PC-9 (cell line): ENCODE data around the gene HDC. TPM values are rescaled to one million over a fixed set of nuclear protein-coding genes. Genes with fewer than 3 reads are reported as not detected.

Source experiments
- BruUV-seq: library from RNA; stranded (reverse); fragments of 400-500 nt; replicated peaks from 2 replicates; lab custom pipeline; 2021; lab: Mats Ljungman, UMichigan
- CTCF ChIA-PET: fragments of 300-600 bp; sonication (Branson Sonifier 250); formaldehyde crosslinking; loops from one replicate; lab custom pipeline; 2022; ENCODE audit warnings: antibody characterized with exemption; lab: Charles Lee
- POLR2A ChIA-PET: fragments of 300-600 bp; sonication (Branson Sonifier 250); formaldehyde crosslinking; loops from one replicate; lab custom pipeline; 2022; ENCODE audit warnings: antibody characterized with exemption; ENCODE audit not compliant: unreplicated experiment; lab: Charles Lee
- DNase-seq, 2 experiments: peaks; one replicate each; pipeline versions ENCODE4 v3.0.0 to v3.0.0-alpha.2; 2015 to 2022; ENCODE audit warnings: mixed read lengths in 1 of 2
- H2AFZ ChIP-seq: fragments of 200-600 bp; sonication (generic); 2 replicates; pipeline ENCODE4 v1.8.1; 2017; ENCODE audit warnings: antibody characterized with exemption
- H3F3A ChIP-seq: fragments of 200-600 bp; sonication (generic); 2 replicates; pipeline ENCODE4 v1.8.1; 2017; ENCODE audit warnings: antibody characterized with exemption, mild to moderate bottlenecking, low read depth; ENCODE audit not compliant: insufficient read depth
- H3K27ac ChIP-seq: fragments of 200-600 bp; sonication (generic); 2 replicates; pipeline ENCODE4 v1.6.1; 2016; ENCODE audit warnings: mixed run types
- H3K27me3 ChIP-seq: fragments of 200-600 bp; sonication (generic); 2 replicates; pipeline ENCODE4 v1.6.1; 2016; ENCODE audit warnings: low read depth, mixed run types; ENCODE audit not compliant: insufficient read depth
- H3K36me3 ChIP-seq: fragments of 200-600 bp; sonication (generic); 2 replicates; pipeline ENCODE4 v1.6.1; 2016; ENCODE audit warnings: low read depth, mixed run types
- H3K4me1 ChIP-seq: fragments of 200-600 bp; sonication (generic); replicated peaks from 2 replicates; pipeline ENCODE4 v1.6.1; 2016; ENCODE audit warnings: mixed run types; ENCODE audit not compliant: insufficient read depth
- H3K4me2 ChIP-seq: fragments of 200-600 bp; sonication (generic); 2 replicates; pipeline ENCODE4 v1.6.1; 2017; ENCODE audit warnings: mixed run types
- H3K4me3 ChIP-seq: fragments of 200-600 bp; sonication (generic); 2 replicates; pipeline ENCODE4 v1.6.1; 2016; ENCODE audit warnings: mixed run types
- H3K79me2 ChIP-seq: fragments of 200-600 bp; sonication (generic); 2 replicates; pipeline ENCODE4 v1.6.1; 2017; ENCODE audit warnings: low read depth, mixed run types
- H3K9me2 ChIP-seq: fragments of 200-600 bp; sonication (generic); 2 replicates; pipeline ENCODE4 v1.8.1; 2017; ENCODE audit warnings: mild to moderate bottlenecking; ENCODE audit not compliant: insufficient read depth
- H3K9me3 ChIP-seq: fragments of 200-600 bp; sonication (generic); 2 replicates; pipeline ENCODE4 v1.8.1; 2016; ENCODE audit warnings: low read depth; ENCODE audit not compliant: insufficient read depth
- H4K20me1 ChIP-seq: fragments of 200-600 bp; sonication (generic); 2 replicates; pipeline ENCODE4 v1.8.1; 2017; ENCODE audit not compliant: insufficient read depth
- EZH2 ChIP-seq: fragments of 200-600 bp; sonication (generic); IDR thresholded peaks from 2 replicates; pipeline ENCODE4 v1.8.0; 2017; ENCODE audit warnings: antibody characterized with exemption, low read depth
- intact Hi-C: fragments of 100-400 bp; cut with micrococcal nuclease; formaldehyde crosslinking; loops from one replicate; pipeline ENCODE4 v1.10.0; 2022; ENCODE audit not compliant: unreplicated experiment
- total RNA-seq: library from RNA; stranded (reverse); gene quantifications from 2 replicates; pipeline ENCODE4 v1.2.3, GENCODE V29; 2021
- TF ChIP-seq, protein P1 (sequence below): fragments of 200-600 bp; sonication (generic); conservative IDR thresholded peaks from 2 replicates; pipeline ENCODE4 v1.6.1; 2017; ENCODE audit warnings: mixed run types, antibody characterized with exemption, mild to moderate bottlenecking, moderate library complexity

HDC gene
- total RNA-seq, 1 experiment from 2014 or later, result not detected

DNA sequence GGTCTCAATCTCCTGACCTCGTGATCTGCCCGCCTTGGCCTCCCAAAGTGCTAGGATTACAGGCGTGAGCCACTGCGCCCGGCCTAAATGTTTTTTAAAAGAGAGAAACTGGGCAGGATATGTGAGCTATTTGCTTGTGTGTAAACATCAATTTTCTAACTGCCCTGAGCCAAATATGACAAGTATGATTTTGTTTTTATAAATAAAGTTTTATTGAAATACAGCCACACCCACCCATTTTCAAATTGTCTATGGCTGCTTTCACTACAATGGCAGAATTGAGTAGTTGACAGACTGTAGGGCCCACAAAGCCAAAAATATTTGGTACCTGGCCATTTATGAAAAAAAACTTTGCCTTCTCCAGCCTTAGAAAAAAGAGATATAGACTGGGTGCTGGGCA, 15.9 kb upstream of the HDC start:
- H3K79me2 ChIP-seq, result no peaks in the 10 kb centered on the region
- H3K27ac ChIP-seq, result no peak overlapping the region
- intact Hi-C loops, result no loop called here
- H3K27me3 ChIP-seq, result no peaks in the 10 kb centered on the region
- TF ChIP-seq, protein P1, sequence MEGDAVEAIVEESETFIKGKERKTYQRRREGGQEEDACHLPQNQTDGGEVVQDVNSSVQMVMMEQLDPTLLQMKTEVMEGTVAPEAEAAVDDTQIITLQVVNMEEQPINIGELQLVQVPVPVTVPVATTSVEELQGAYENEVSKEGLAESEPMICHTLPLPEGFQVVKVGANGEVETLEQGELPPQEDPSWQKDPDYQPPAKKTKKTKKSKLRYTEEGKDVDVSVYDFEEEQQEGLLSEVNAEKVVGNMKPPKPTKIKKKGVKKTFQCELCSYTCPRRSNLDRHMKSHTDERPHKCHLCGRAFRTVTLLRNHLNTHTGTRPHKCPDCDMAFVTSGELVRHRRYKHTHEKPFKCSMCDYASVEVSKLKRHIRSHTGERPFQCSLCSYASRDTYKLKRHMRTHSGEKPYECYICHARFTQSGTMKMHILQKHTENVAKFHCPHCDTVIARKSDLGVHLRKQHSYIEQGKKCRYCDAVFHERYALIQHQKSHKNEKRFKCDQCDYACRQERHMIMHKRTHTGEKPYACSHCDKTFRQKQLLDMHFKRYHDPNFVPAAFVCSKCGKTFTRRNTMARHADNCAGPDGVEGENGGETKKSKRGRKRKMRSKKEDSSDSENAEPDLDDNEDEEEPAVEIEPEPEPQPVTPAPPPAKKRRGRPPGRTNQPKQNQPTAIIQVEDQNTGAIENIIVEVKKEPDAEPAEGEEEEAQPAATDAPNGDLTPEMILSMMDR, result no peak
- no peak for TF ChIP-seq EZH2
- no peak overlapping the region for H3K4me3 ChIP-seq
- H3K9me2 ChIP-seq, result no peaks in the 10 kb centered on the region
- no peaks in the 10 kb centered on the region for H4K20me1 ChIP-seq
- ChIA-PET POLR2A (no interaction called here), CTCF (no interaction called here)
- BruUV-seq, result no TSS peak
- no peak for DNase-seq
- H3K4me1 ChIP-seq, result no peaks in the 10 kb centered on the region
- no peaks in the 10 kb centered on the region for H3F3A ChIP-seq
- no peaks in the 10 kb centered on the region for H3K9me3 ChIP-seq
- no peaks in the 10 kb centered on the region for H3K36me3 ChIP-seq
- no peak overlapping the region for H2AFZ ChIP-seq
- no peak overlapping the region for H3K4me2 ChIP-seq

DNA sequence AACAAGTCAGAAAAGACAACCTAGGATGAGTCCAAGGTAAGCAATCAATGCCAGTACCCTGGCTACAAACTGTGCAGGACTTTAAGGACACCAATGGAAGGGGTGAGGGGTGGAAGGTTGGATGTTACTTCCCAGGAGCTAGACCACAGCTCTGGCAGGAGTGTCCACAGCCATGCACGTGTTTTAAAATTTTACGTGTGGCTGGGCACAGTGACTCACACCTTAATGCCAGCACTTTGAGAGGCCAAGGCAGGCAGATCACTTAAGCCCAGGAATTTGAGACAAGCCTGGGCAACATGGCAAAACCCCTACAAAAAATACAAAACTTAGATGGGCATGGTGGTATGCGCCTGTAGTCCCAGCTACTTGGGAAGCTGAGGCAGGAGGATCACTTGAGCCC, 14.7 kb upstream of the HDC start:
- no TSS peak for BruUV-seq
- H3K4me3 ChIP-seq, result no peak overlapping the region
- POLR2A ChIA-PET, result no interaction called here
- H3K79me2 ChIP-seq, result no peaks in the 10 kb centered on the region
- no peaks in the 10 kb centered on the region for H3K4me1 ChIP-seq
- no peaks in the 10 kb centered on the region for H3K27me3 ChIP-seq
- H3K27ac ChIP-seq, result no peak overlapping the region
- H3F3A ChIP-seq, result no peaks in the 10 kb centered on the region
- intact Hi-C loops, result no loop called here
- no peaks in the 10 kb centered on the region for H3K9me2 ChIP-seq
- no peaks in the 10 kb centered on the region for H4K20me1 ChIP-seq
- no peaks in the 10 kb centered on the region for H3K9me3 ChIP-seq
- H2AFZ ChIP-seq, result no peak overlapping the region
- DNase-seq, result no peak
- CTCF ChIA-PET, result no interaction called here
- H3K36me3 ChIP-seq, result no peaks in the 10 kb centered on the region
- H3K4me2 ChIP-seq, result no peak overlapping the region
- no peak for TF ChIP-seq EZH2
- TF ChIP-seq, protein P1, result no peak

DNA sequence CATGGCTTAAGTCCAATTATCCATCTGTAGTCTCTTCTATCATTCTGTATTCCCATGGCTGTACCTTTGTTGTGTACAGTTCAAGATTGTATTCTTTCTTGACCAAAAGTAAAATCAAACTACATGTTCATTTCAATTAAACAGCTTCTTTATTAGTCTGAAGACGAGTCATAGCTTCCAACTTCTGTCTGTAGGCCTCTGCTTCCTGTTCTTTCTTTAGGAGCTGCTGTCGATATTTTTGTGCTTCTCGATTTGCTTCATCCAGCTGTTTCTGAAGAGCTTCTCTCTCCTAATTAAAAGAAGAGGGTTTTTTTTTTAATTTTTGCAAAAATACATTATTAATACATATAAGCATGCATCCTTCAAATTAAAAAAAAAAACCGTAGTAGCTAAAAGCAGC, 13.0 kb upstream of the HDC start:
- ChIA-PET POLR2A (interaction anchor here (0.6 kb wide), 2 partner anchors 93 to 914 kb away, joined by 3 to 5 read pairs; no protein-coding TSS in a partner anchor), CTCF (no interaction called here)
- TF ChIP-seq, protein P1, result no peak
- TF ChIP-seq EZH2, result no peak
- no peak overlapping the region for H3K27ac ChIP-seq
- no peak for DNase-seq
- no peak overlapping the region for H3K4me2 ChIP-seq
- H3K4me1 ChIP-seq, result no peaks in the 10 kb centered on the region
- H3K27me3 ChIP-seq, result no peaks in the 10 kb centered on the region
- no peaks in the 10 kb centered on the region for H3K9me2 ChIP-seq
- BruUV-seq, result no TSS peak
- no peaks in the 10 kb centered on the region for H4K20me1 ChIP-seq
- no peak overlapping the region for H2AFZ ChIP-seq
- no peak overlapping the region for H3K4me3 ChIP-seq
- no peaks in the 10 kb centered on the region for H3K79me2 ChIP-seq
- H3K36me3 ChIP-seq, result no peaks in the 10 kb centered on the region
- no peaks in the 10 kb centered on the region for H3F3A ChIP-seq
- intact Hi-C loops, result no loop called here
- H3K9me3 ChIP-seq, result no peaks in the 10 kb centered on the region
